Dendritic cell treated with granulocyte-macrophage colony-stimulating factor and Interleukin-4, amounts not matched to agents 40 ng/mL and 50 ng/mL, for 4 days (primary cell): ENCODE measurements around the gene PWP2.
"Not testable (repeated sequence)": the region's sequence is repeated elsewhere in the genome, so short reads cannot be mapped to it uniquely, and the experiment has no call there.

Source experiments
- H3K27ac Mint-ChIP-seq: one replicate; pipeline ENCODE4 v1.8.0; 2022; ENCODE audit warnings: mild to moderate bottlenecking, mixed read lengths
- H3K27me3 Mint-ChIP-seq: one replicate; pipeline ENCODE4 v1.8.0; 2022; ENCODE audit warnings: mild to moderate bottlenecking, mixed read lengths
- H3K36me3 Mint-ChIP-seq: one replicate; pipeline ENCODE4 v1.8.0; 2022; ENCODE audit warnings: low read depth, mixed read lengths
- H3K4me1 Mint-ChIP-seq: one replicate; pipeline ENCODE4 v1.8.0; 2022; ENCODE audit warnings: low read depth, mixed read lengths
- H3K4me3 Mint-ChIP-seq: one replicate; pipeline ENCODE4 v1.8.0; 2022; ENCODE audit warnings: mild to moderate bottlenecking, moderate library complexity, mixed read lengths
- H3K9me3 Mint-ChIP-seq: one replicate; pipeline ENCODE4 v1.8.0; 2022; ENCODE audit warnings: mixed read lengths
- intact Hi-C: fragments of 100-400 bp; cut with micrococcal nuclease; formaldehyde crosslinking; loops from one replicate; pipeline ENCODE4 v1.15.0; 2022

The PWP2 gene

GRCh38 chr21:44155231-44155993 is 48.2 kb downstream of the PWP2 start:
- H3K27me3 Mint-ChIP-seq, intact Hi-C loops, H3K27ac Mint-ChIP-seq: not testable (repeated sequence)

GRCh38 chr21:44155994-44156380 is 48.8 kb downstream of the PWP2 start:
- intact Hi-C loops, H3K27ac Mint-ChIP-seq, H3K4me1 Mint-ChIP-seq, H3K36me3 Mint-ChIP-seq, H3K27me3 Mint-ChIP-seq, H3K9me3 Mint-ChIP-seq, H3K4me3 Mint-ChIP-seq: not testable (repeated sequence)

More at GRCh38 chr21:44155231-44155993, 48.2 kb downstream of the PWP2 start:
- not testable (repeated sequence) for H3K4me1 Mint-ChIP-seq, H3K36me3 Mint-ChIP-seq, H3K9me3 Mint-ChIP-seq, H3K4me3 Mint-ChIP-seq

GRCh38 chr21:44157439-44158081 is 50.4 kb downstream of the PWP2 start:
- H3K4me3 Mint-ChIP-seq, H3K27me3 Mint-ChIP-seq, H3K4me1 Mint-ChIP-seq, intact Hi-C loops, H3K27ac Mint-ChIP-seq, H3K36me3 Mint-ChIP-seq, H3K9me3 Mint-ChIP-seq: not testable (repeated sequence)

GRCh38 chr21:44158082-44158468 is 50.9 kb downstream of the PWP2 start:
- H3K27me3 Mint-ChIP-seq, H3K4me1 Mint-ChIP-seq, H3K27ac Mint-ChIP-seq, H3K4me3 Mint-ChIP-seq, H3K36me3 Mint-ChIP-seq, H3K9me3 Mint-ChIP-seq, intact Hi-C loops: not testable (repeated sequence)

GRCh38 chr21:44159349-44160297 is 52.4 kb downstream of the PWP2 start:
- H3K36me3 Mint-ChIP-seq, intact Hi-C loops, H3K27ac Mint-ChIP-seq, H3K4me1 Mint-ChIP-seq, H3K27me3 Mint-ChIP-seq, H3K9me3 Mint-ChIP-seq: not testable (repeated sequence)
- peak overlapping the region; percentile 30 for H3K4me3 Mint-ChIP-seq

GRCh38 chr21:44160298-44160672 is 53.1 kb downstream of the PWP2 start:
- H3K27ac Mint-ChIP-seq, H3K4me1 Mint-ChIP-seq, H3K27me3 Mint-ChIP-seq, H3K4me3 Mint-ChIP-seq, H3K36me3 Mint-ChIP-seq, H3K9me3 Mint-ChIP-seq, intact Hi-C loops: not testable (repeated sequence)

- H3K27ac Mint-ChIP-seq, H3K36me3 Mint-ChIP-seq, intact Hi-C loops, H3K4me3 Mint-ChIP-seq, H3K4me1 Mint-ChIP-seq, H3K27me3 Mint-ChIP-seq, H3K9me3 Mint-ChIP-seq: not testable (repeated sequence)
Observed at GRCh38 chr21:44160821-44161220, 53.6 kb downstream of the PWP2 start.

- H3K36me3 Mint-ChIP-seq, H3K27me3 Mint-ChIP-seq, H3K27ac Mint-ChIP-seq, intact Hi-C loops, H3K4me3 Mint-ChIP-seq, H3K4me1 Mint-ChIP-seq, H3K9me3 Mint-ChIP-seq: not testable (repeated sequence)
Observed at GRCh38 chr21:44163167-44163653, 56.0 kb downstream of the PWP2 start.

GRCh38 chr21:44165933-44166332 is 58.7 kb downstream of the PWP2 start:
- H3K4me1 Mint-ChIP-seq, H3K4me3 Mint-ChIP-seq, H3K27ac Mint-ChIP-seq, H3K9me3 Mint-ChIP-seq, intact Hi-C loops, H3K27me3 Mint-ChIP-seq, H3K36me3 Mint-ChIP-seq: not testable (repeated sequence)

GRCh38 chr21:44167527-44167926 is 60.3 kb downstream of the PWP2 start:
- intact Hi-C loops, H3K27me3 Mint-ChIP-seq, H3K4me1 Mint-ChIP-seq, H3K27ac Mint-ChIP-seq, H3K36me3 Mint-ChIP-seq, H3K9me3 Mint-ChIP-seq, H3K4me3 Mint-ChIP-seq: not testable (repeated sequence)

GRCh38 chr21:44170326-44170725 is 63.1 kb downstream of the PWP2 start:
- H3K36me3 Mint-ChIP-seq, H3K27me3 Mint-ChIP-seq: not testable (repeated sequence)

GRCh38 chr21:44170863-44171262 is 63.7 kb downstream of the PWP2 start:
- H3K36me3 Mint-ChIP-seq, H3K27me3 Mint-ChIP-seq, H3K27ac Mint-ChIP-seq, H3K9me3 Mint-ChIP-seq, intact Hi-C loops, H3K4me3 Mint-ChIP-seq, H3K4me1 Mint-ChIP-seq: not testable (repeated sequence)

More at GRCh38 chr21:44170326-44170725, 63.1 kb downstream of the PWP2 start:
- H3K9me3 Mint-ChIP-seq, H3K4me1 Mint-ChIP-seq, H3K4me3 Mint-ChIP-seq, intact Hi-C loops, H3K27ac Mint-ChIP-seq: not testable (repeated sequence)

GRCh38 chr21:44171962-44172572 is 64.9 kb downstream of the PWP2 start:
- H3K9me3 Mint-ChIP-seq, H3K36me3 Mint-ChIP-seq, H3K27ac Mint-ChIP-seq, intact Hi-C loops, H3K4me3 Mint-ChIP-seq, H3K4me1 Mint-ChIP-seq, H3K27me3 Mint-ChIP-seq: not testable (repeated sequence)

- H3K36me3 Mint-ChIP-seq, result not testable (repeated sequence)
Observed at GRCh38 chr21:44172741-44173140, 65.5 kb downstream of the PWP2 start.

More at GRCh38 chr21:44172741-44173140, 65.5 kb downstream of the PWP2 start:
- H3K9me3 Mint-ChIP-seq, H3K27ac Mint-ChIP-seq, H3K27me3 Mint-ChIP-seq, intact Hi-C loops, H3K4me1 Mint-ChIP-seq, H3K4me3 Mint-ChIP-seq: not testable (repeated sequence)
